GM12891 (cell line): Measurements from ENCODE around the gene TMEM266.

ENCODE experiments used
- PAX5 ChIP-seq: IDR thresholded peaks from 2 replicates; pipeline ENCODE4 v1.6.1; 2011; ENCODE audit warnings: low read length, moderate library complexity, mild to moderate bottlenecking; ENCODE audit not compliant: insufficient read depth, severe bottlenecking
- POLR2A ChIP-seq: IDR thresholded peaks from 2 replicates; pipeline ENCODE4 v1.6.1; 2011; ENCODE audit warnings: low read depth, low read length, control low read depth
- POLR2AphosphoS5 ChIP-seq: IDR thresholded peaks from 2 replicates; pipeline ENCODE4 v1.6.1; 2011; ENCODE audit warnings: low read depth, low read length, control low read depth
- POU2F2 ChIP-seq: IDR thresholded peaks from 2 replicates; pipeline ENCODE4 v1.6.1; 2011; ENCODE audit warnings: low read depth, mild to moderate bottlenecking, control low read depth, low read length, moderate library complexity
- SPI1 ChIP-seq: IDR thresholded peaks from 2 replicates; pipeline ENCODE4 v1.6.1; 2011; ENCODE audit warnings: low read depth, low read length, control low read depth
- TAF1 ChIP-seq: IDR thresholded peaks from 2 replicates; pipeline ENCODE4 v1.6.1; 2011; ENCODE audit warnings: low read depth, low read length, control low read depth

- TF ChIP-seq POLR2AphosphoS5 (no peak), POLR2A (no peak), TAF1 (no peak), SPI1 (no peak), POU2F2 (no peak), PAX5 (no peak)
Measured at GRCh38 chr15:76185716-76186115, 125.9 kb downstream of the TMEM266 start.
